Right forelimb (tissue), 1 donor: ENCODE measurements around the gene HSD17B14.
"Not testable (repeated sequence)": the region's sequence is repeated elsewhere in the genome, so short reads cannot be mapped to it uniquely, and the experiment has no call there.

Experiments used
- DNase-seq: peaks from one replicate; pipeline ENCODE4 v3.0.0-alpha.2; 2018

HSD17B14 gene

DNA sequence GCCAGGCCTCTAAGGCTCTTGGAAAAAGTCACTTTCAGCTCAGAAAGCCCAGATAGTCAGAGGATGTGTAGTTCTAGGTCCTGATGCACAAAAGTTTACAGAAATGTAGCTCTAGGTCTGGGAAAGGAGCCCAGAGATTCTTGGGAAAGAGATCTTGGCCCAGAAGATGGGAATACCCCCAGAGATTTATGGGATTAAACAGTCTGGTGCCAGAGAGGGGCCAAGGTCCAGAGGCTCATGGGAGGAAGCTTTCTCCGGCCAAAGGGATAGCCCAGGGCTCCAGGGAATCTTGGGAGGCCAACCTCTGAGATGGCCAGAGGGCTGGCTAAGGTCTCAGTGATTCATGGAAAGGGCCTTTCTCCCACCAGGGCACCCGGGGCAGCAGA, 40.6 kb downstream of the HSD17B14 start:
- no peak for DNase-seq

GRCh38 chr19:48795055-48795684, 41.1 kb downstream of the HSD17B14 start:
- peak; percentile 96 for DNase-seq

- no peak for DNase-seq
Observed at GRCh38 chr19:48794291-48794690, 42.0 kb downstream of the HSD17B14 start.

- DNase-seq = no peak
Observed at GRCh38 chr19:48793271-48793670, 43.0 kb downstream of the HSD17B14 start.

- not testable (repeated sequence) for DNase-seq
Observed at GRCh38 chr19:48787331-48787730, 49.0 kb downstream of the HSD17B14 start.

DNA sequence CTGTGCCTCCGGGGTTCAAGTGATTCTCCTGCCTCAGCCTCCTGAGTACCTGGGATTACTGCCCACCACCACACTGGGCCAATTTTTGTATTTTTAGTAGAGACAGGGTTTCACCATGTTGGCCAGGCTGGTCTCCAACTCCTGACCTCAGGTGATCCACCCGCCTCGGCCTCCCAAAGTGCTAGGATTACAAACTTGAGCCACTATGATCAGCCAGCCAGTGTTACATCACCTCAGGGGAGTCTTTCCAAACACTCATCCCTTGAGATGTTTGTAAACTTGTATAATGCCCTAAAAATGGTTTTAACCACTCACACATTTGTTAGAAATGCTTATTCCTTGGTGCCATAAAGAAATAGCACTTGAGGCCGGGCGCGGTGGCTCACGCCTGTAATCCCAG, 49.9 kb downstream of the HSD17B14 start:
- not testable (repeated sequence) for DNase-seq

DNA sequence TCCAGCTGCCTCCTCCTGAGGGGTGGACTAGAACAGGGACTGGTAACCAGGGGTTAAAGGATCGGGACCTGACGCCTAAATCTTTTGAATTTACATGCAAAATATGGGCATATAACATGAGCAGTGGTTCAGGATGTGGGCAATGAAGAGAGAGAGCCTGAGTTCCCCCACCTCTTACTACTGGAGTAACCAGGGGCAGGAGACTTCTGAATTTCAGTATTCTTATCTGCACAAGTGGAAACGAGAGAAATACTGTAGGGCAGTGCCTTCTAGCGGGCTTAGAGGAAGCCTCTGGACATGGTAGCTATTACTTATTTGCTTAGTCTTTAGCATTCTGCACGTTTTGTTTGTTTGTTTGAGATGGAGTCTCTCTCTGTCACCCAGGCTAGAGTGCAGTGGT, 51.8 kb downstream of the HSD17B14 start:
- no peak for DNase-seq

DNA sequence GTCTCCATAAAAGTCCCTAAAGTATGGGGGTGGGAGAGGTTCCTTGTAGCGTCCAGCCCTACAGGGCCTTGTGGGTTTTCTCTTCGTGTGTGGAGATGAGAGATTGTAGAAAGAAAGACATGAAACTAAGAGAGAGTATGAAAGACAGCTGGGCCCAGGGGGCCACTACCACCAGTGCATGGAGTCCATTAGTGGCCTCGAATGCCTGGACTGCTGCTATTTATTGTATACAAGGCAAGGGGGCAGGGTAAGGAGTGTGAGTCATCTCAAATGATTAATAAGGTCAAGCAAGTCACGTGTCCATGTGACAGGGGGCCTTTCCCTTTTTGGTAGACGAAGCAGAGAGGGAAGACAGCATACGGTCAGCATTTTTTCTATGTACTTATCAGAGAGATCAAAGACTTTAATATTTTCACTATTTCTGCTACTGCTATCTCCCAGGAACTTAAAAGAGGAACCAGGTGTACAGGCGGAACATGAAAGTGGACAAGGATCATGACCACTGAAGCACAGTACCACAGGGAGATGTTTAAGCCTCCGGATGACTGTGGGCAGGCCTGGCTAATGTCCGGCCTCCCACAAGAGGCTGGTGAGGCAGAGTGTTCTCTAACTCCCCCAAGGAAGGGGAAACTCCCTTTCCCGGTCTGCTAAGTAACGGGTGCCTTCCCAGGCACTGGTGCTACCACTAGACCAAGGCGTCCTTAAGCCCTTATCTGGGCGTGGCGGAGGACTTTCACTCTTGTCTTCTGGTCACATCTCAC, 55.5 kb downstream of the HSD17B14 start:
- no peak for DNase-seq

- DNase-seq = no peak
Observed at GRCh38 chr19:48779636-48780035, 56.7 kb downstream of the HSD17B14 start.

DNA sequence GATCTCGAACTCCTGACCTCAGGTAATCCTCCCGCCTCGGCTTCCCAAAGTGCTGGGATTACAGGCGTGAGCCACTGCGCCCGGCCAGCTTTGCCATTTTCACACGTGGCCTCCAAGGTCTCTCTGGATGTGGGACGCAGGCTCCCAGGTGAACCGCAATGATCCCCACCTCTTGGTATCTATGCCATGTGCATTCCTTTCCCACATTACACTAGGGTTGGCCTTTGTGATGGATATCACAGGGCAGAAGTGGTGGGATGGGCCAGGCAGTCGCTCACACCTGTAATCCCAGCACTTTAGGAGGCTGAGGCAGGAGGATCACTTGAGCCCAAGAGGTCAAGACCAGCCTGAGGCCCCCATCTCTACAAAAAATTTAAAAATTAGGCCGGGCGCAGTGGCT, 58.6 kb downstream of the HSD17B14 start:
- no peak for DNase-seq

DNA sequence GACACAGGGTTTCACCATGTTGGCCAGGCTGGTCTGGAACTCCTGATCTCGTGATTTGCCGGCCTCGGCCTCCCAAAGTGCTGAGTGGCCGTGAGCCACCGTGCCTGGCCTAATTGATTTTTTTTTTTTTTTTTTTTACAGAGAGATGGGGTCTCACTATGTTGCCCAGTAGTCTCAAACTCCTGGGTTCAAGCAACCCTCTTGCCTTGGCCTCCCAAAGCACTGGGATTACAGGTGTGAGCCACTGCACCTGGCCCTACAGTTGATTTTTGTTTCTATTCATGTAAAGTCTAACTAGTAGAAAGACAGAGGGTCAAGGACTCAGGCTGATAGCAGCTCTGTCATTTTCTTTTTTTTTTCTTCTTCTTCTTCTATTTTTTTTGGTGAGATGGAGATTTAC, 59.2 kb downstream of the HSD17B14 start:
- no peak for DNase-seq

- DNase-seq = no peak
Observed at GRCh38 chr19:48772503-48772953, 63.8 kb downstream of the HSD17B14 start.

DNA sequence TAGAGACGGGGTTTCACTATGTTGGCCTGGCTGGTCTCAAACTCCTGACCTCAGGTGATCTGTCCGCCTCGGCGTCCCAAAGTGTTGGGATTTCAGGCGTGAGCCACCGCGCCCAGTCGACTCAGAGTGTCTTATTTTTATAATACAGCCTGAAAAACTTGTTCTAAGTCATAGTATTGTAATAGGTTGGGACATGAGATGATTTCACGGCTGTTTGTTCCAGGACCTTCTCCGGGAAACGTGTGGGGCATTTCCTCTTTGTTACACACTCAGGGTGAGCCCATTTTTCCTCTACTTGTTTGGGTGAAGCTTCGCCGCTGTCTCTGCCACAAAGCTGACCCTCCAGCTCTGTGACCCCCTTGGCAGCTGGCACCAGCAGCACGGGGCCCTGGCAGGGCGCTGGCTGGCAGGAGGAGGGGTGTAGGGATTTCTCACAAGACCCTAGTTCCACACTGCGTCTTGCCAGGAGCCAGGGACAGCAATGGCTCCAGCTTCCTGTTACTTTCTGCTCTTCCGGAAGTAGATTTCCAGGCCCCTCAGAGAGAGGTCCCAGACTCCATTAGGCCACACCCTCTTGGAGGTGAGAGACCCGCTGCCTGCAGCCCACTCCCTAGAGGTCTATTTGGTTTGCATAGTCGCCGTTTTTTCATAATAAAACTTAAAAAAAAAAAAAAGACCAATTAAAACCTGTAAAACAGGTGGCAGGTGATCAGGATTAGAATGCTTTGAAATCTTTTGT, 65.4 kb downstream of the HSD17B14 start:
- DNase-seq = no peak

GRCh38 chr19:48770266-48770665, 66.0 kb downstream of the HSD17B14 start:
- DNase-seq = no peak

GRCh38 chr19:48768994-48769713, 67.1 kb downstream of the HSD17B14 start:
- no peak for DNase-seq

- DNase-seq = not testable (repeated sequence)
Observed at GRCh38 chr19:48768171-48768753, 68.0 kb downstream of the HSD17B14 start.

- DNase-seq = not testable (repeated sequence)
Observed at GRCh38 chr19:48765816-48766215, 70.5 kb downstream of the HSD17B14 start.
